ENCODE measurements around the gene TNFRSF4.
"Not testable (repeated sequence)": the region's sequence is repeated elsewhere in the genome, so short reads cannot be mapped to it uniquely, and the experiment has no call there.

TNFRSF4 gene

GRCh38 chr1:1176931-1177330, 37.0 kb downstream of the TNFRSF4 start:
- DNase-seq (ENCODE audit: low read depth) = no peak
- H3K4me3 ChIP-seq (ENCODE audit: low read depth, low read length) = no peak overlapping the region
- TF ChIP-seq POLR2A (IDR thresholded peaks at IDR 0.05; ENCODE audit: extremely low read depth, insufficient read length) (no peak), MYC (IDR thresholded peaks at IDR 0.05; ENCODE audit: low read depth, low read length) (no peak), CTCF (IDR thresholded peaks at IDR 0.05; ENCODE audit: low read depth, low read length) (no peak), MAX (IDR thresholded peaks at IDR 0.05; ENCODE audit: low read depth, low read length) (no peak)

- not testable (repeated sequence) for H3K4me3 ChIP-seq (ENCODE audit: low read depth, low read length); DNase-seq (ENCODE audit: low read depth)
These were observed 37.7 kb downstream of the TNFRSF4 start for GRCh38 chr1:1176063-1176761.

GRCh38 chr1:1175221-1176062, 38.5 kb downstream of the TNFRSF4 start:
- DNase-seq (ENCODE audit: low read depth) = peak; percentile 70
- TF ChIP-seq POLR2A (IDR thresholded peaks at IDR 0.05; ENCODE audit: extremely low read depth, insufficient read length) (no peak), CTCF (IDR thresholded peaks at IDR 0.05; ENCODE audit: low read depth, low read length) (no peak), MAX (IDR thresholded peaks at IDR 0.05; ENCODE audit: low read depth, low read length) (no peak)

GRCh38 chr1:1173793-1174415, 40.0 kb downstream of the TNFRSF4 start, which contains the start of gene TTLL10:
Gene TTLL10 (plus strand): TSS chr1:1173880. CDS start chr1:1179216, 5,336 bp downstream.
- DNase-seq (ENCODE audit: low read depth) = no peak
- TF ChIP-seq MYC (IDR thresholded peaks at IDR 0.05; ENCODE audit: low read depth, low read length) (no peak), MAX (IDR thresholded peaks at IDR 0.05; ENCODE audit: low read depth, low read length) (no peak), CTCF (IDR thresholded peaks at IDR 0.05; ENCODE audit: low read depth, low read length) (no peak), POLR2A (IDR thresholded peaks at IDR 0.05; ENCODE audit: extremely low read depth, insufficient read length) (no peak)
- H3K4me3 ChIP-seq (ENCODE audit: low read depth, low read length) = no peak within 1 kb of the TSS

More at GRCh38 chr1:1175221-1176062, 38.5 kb downstream of the TNFRSF4 start:
- H3K4me3 ChIP-seq (ENCODE audit: low read depth, low read length) = no peak overlapping the region

- TF ChIP-seq POLR2A (IDR thresholded peaks at IDR 0.05; ENCODE audit: extremely low read depth, insufficient read length) = no peak
- no peak for TF ChIP-seq CTCF (IDR thresholded peaks at IDR 0.05; ENCODE audit: low read depth, low read length)
- TF ChIP-seq MYC (IDR thresholded peaks at IDR 0.05; ENCODE audit: low read depth, low read length) = no peak
- TF ChIP-seq MAX (IDR thresholded peaks at IDR 0.05; ENCODE audit: low read depth, low read length) = no peak
- no peak overlapping the region for H3K4me3 ChIP-seq (ENCODE audit: low read depth, low read length)
These were observed 40.7 kb downstream of the TNFRSF4 start for GRCh38 chr1:1173061-1173792.

More at GRCh38 chr1:1173061-1173792, 40.7 kb downstream of the TNFRSF4 start:
- DNase-seq (ENCODE audit: low read depth) = no peak

All from NB4 (cell line).